HepG2 (cell line): Measurements from ENCODE around the gene TRAPPC3. TPM values are rescaled to one million over a fixed set of nuclear protein-coding genes. Genes with fewer than 3 reads are reported as not detected.
A peak's percentile ranks its signal among the peaks of the same experiment; 100 is the strongest.

ENCODE experiments used
- ARID4A ChIP-seq: sonication (generic); formaldehyde crosslinking; IDR thresholded peaks from 2 replicates; pipeline ENCODE4 v1.5.0; 2020; ENCODE audit warnings: mild to moderate bottlenecking, missing genetic modification reagents, borderline replicate concordance
- ATM ChIP-seq: fragments of 450-650 bp; IDR thresholded peaks from 2 replicates; pipeline ENCODE4 v1.7.1; 2017; ENCODE audit warnings: mild to moderate bottlenecking, borderline replicate concordance
- FOXA1 ChIP-seq, 2 experiments: fragments of 450-650 bp in 1 of 2; sonication (generic) in 1 of 2; formaldehyde crosslinking in 1 of 2; IDR thresholded peaks; 2 replicates each; pipeline versions ENCODE4 v1.4.0 to v1.6.1; 2016 to 2020; ENCODE audit warnings: missing genetic modification reagents in 1 of 2
- GABPA ChIP-seq, 2 experiments: IDR thresholded peaks; 2 replicates each; pipeline ENCODE4 v1.6.1; 2011 to 2016; ENCODE audit warnings: low read depth in 2 of 2, low read length in 1 of 2, missing biosample characterization in 1 of 2, missing genetic modification characterization in 1 of 2
- RXRB ChIP-seq: IDR thresholded peaks from 2 replicates; pipeline ENCODE4 v1.6.1; 2016; ENCODE audit warnings: borderline replicate concordance, missing genetic modification reagents, missing compliant biosample characterization
- SATB2 ChIP-seq: sonication (generic); formaldehyde crosslinking; IDR thresholded peaks from 2 replicates; pipeline ENCODE4 v1.5.0; 2020; ENCODE audit warnings: missing genetic modification reagents
- SOX13 ChIP-seq, 3 experiments: fragments of 450-650 bp in 1 of 3; sonication (generic) in 1 of 3; formaldehyde crosslinking in 1 of 3; IDR thresholded peaks in 2 of 3; conservative IDR thresholded peaks in 1 of 3; 2 replicates each; pipeline versions ENCODE4 v1.5.0 to v1.6.1; 2016 to 2020; ENCODE audit warnings: antibody characterized with exemption in 1 of 3, mild to moderate bottlenecking in 1 of 3, missing compliant biosample characterization in 1 of 3, missing genetic modification reagents in 1 of 3, moderate library complexity in 1 of 3
- THRA ChIP-seq: sonication (generic); formaldehyde crosslinking; IDR thresholded peaks from 2 replicates; pipeline ENCODE4 v1.4.0; 2020; ENCODE audit warnings: missing genetic modification reagents, borderline replicate concordance
- ZGPAT ChIP-seq: IDR thresholded peaks from 2 replicates; pipeline ENCODE4 v1.6.1; 2016; ENCODE audit warnings: mild to moderate bottlenecking
- ZNF260 ChIP-seq: sonication (generic); formaldehyde crosslinking; IDR thresholded peaks from 2 replicates; pipeline ENCODE4 v1.4.0; 2020; ENCODE audit warnings: missing genetic modification reagents, low read depth, mild to moderate bottlenecking, borderline replicate concordance
- ZNF510 ChIP-seq: sonication (generic); formaldehyde crosslinking; IDR thresholded peaks from 2 replicates; pipeline ENCODE4 v1.4.0; 2020; ENCODE audit warnings: low read depth, mild to moderate bottlenecking, missing genetic modification reagents
- ZNF790 ChIP-seq: sonication (generic); formaldehyde crosslinking; IDR thresholded peaks from 2 replicates; pipeline ENCODE4 v1.8.0; 2022; ENCODE audit warnings: missing genetic modification reagents, mild to moderate bottlenecking, borderline replicate concordance
- ZNF839 ChIP-seq: sonication (generic); formaldehyde crosslinking; IDR thresholded peaks from 2 replicates; pipeline ENCODE4 v1.4.0; 2020; ENCODE audit warnings: missing genetic modification reagents, mild to moderate bottlenecking, borderline replicate concordance
- polyA plus RNA-seq, 8 experiments: library from polyadenylated mRNA; depleted of rRNA in 3 of 8; stranded (reverse) in 7 of 8; unstranded in 1 of 8; fragments of >200 nt; fragmentation: Illumina TruSeq in 4 of 8; extraction: Trizol in 4 of 8; gene quantifications; 2 replicates each; pipeline versions ENCODE4 v1.2.1 to v1.2.3, GENCODE V29; 2011 to 2016; ENCODE audit warnings: low read depth in 4 of 8, missing spikeins in 1 of 8, mixed read lengths in 1 of 8; ENCODE audit not compliant: insufficient read depth in 1 of 8
- total RNA-seq, 5 experiments: library from RNA; depleted of rRNA; stranded (reverse); fragments of >200 nt; fragmentation: Illumina TruSeq; extraction: Trizol; gene quantifications; 2 replicates each; pipeline ENCODE4 v1.2.3, GENCODE V29; 2016; ENCODE audit warnings: low read depth in 1 of 5
- TF ChIP-seq, protein P1 (sequence below): IDR thresholded peaks from 2 replicates; pipeline ENCODE4 v1.6.1; 2016; ENCODE audit warnings: low read depth, control low read depth
- TF ChIP-seq, protein P2 (sequence below): sonication (generic); formaldehyde crosslinking; IDR thresholded peaks from 2 replicates; pipeline ENCODE4 v1.8.0; 2022; ENCODE audit warnings: mild to moderate bottlenecking, missing genetic modification reagents

Gene TRAPPC3
- total and polyA plus RNA-seq, 2 of the 13 experiments (the other 11 are each of a cell fraction or from before 2014, with no cell fraction given) = 53.7 to 62.4 TPM

GRCh38 chr1:36099681-36100341, 49.5 kb downstream of the TRAPPC3 start (continued):
- TF ChIP-seq ARID4A (CRISPR knock-in tag) = no peak; the same call in 1 of the 2 replicates
- TF ChIP-seq ATM = no peak
- TF ChIP-seq ZNF839 (CRISPR knock-in tag) = no peak; the same call in 1 of the 2 replicates
- no peak for TF ChIP-seq SATB2 (CRISPR knock-in tag)
- TF ChIP-seq, protein P1, sequence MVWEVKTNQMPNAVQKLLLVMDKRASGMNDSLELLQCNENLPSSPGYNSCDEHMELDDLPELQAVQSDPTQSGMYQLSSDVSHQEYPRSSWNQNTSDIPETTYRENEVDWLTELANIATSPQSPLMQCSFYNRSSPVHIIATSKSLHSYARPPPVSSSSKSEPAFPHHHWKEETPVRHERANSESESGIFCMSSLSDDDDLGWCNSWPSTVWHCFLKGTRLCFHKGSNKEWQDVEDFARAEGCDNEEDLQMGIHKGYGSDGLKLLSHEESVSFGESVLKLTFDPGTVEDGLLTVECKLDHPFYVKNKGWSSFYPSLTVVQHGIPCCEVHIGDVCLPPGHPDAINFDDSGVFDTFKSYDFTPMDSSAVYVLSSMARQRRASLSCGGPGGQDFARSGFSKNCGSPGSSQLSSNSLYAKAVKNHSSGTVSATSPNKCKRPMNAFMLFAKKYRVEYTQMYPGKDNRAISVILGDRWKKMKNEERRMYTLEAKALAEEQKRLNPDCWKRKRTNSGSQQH (CRISPR knock-in tag) = no peak
- TF ChIP-seq ZNF260 (CRISPR knock-in tag) = no peak
- TF ChIP-seq SOX13 (IDR thresholded peaks at IDR 0.05) = no peak
- peak in 1 of 2 experiments; percentile 25; a peak in 1 of 4 replicates for TF ChIP-seq SOX13 (CRISPR knock-in tag; conservative IDR thresholded peaks at IDR 0.05 in 1 of 2, IDR thresholded peaks at IDR 0.05 in 1 of 2)
- no peak for TF ChIP-seq FOXA1 (IDR thresholded peaks at IDR 0.05)
- TF ChIP-seq FOXA1 (CRISPR knock-in tag; IDR thresholded peaks at IDR 0.05) = no peak
- TF ChIP-seq ZNF510 (CRISPR knock-in tag) = no peak
- TF ChIP-seq THRA (CRISPR knock-in tag) = peak; percentile 39; the same call in 1 of the 2 replicates
- TF ChIP-seq GABPA (IDR thresholded peaks at IDR 0.05; ENCODE audit: low read depth, low read length) = no peak
- TF ChIP-seq GABPA (CRISPR knock-in tag; IDR thresholded peaks at IDR 0.05; ENCODE audit: low read depth) = no peak
- no peak for TF ChIP-seq ZGPAT (CRISPR knock-in tag)
- TF ChIP-seq ZNF790 (CRISPR knock-in tag) = no peak
- TF ChIP-seq RXRB (CRISPR knock-in tag) = no peak
- TF ChIP-seq, protein P2, sequence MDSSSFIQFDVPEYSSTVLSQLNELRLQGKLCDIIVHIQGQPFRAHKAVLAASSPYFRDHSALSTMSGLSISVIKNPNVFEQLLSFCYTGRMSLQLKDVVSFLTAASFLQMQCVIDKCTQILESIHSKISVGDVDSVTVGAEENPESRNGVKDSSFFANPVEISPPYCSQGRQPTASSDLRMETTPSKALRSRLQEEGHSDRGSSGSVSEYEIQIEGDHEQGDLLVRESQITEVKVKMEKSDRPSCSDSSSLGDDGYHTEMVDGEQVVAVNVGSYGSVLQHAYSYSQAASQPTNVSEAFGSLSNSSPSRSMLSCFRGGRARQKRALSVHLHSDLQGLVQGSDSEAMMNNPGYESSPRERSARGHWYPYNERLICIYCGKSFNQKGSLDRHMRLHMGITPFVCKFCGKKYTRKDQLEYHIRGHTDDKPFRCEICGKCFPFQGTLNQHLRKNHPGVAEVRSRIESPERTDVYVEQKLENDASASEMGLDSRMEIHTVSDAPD = no peak
